Vagina (tissue), 2 donors: Measurements from ENCODE around the gene VWA2. TPM values are rescaled to one million over a fixed set of nuclear protein-coding genes. Genes with fewer than 3 reads are reported as not detected.
A peak's percentile ranks its signal among the peaks of the same experiment; 100 is the strongest.

Experiments
- DNase-seq, 2 donors: peaks; one replicate each; pipeline ENCODE4 v3.0.0-alpha.2; 2017; ENCODE audit errors: extremely low spot score in 2 of 2
- H3K27ac ChIP-seq: fragments of 200-600 bp; sonication (generic); one replicate; pipeline ENCODE4 v1.5.1; 2019
- H3K27me3 ChIP-seq: fragments of 200-600 bp; sonication (generic); one replicate; pipeline ENCODE4 v1.5.1; 2019
- H3K36me3 ChIP-seq, 2 donors: fragments of 200-600 bp; sonication (generic); one replicate each; pipeline ENCODE4 v1.5.1; 2017 to 2019
- H3K4me1 ChIP-seq: fragments of 200-600 bp; sonication (generic); one replicate; pipeline ENCODE4 v1.5.1; 2019
- H3K4me3 ChIP-seq, 2 donors: fragments of 200-600 bp; sonication (generic); 1 replicate in 1 of 2; 2 replicates in 1 of 2; pipeline ENCODE4 v1.5.1; 2016 to 2019
- H3K9me3 ChIP-seq: fragments of 200-600 bp; sonication (generic); one replicate; pipeline ENCODE4 v1.5.1; 2019
- POLR2A ChIP-seq, 2 donors: fragments of 450-650 bp; IDR thresholded peaks; one replicate each; pipeline ENCODE4 v1.6.1; 2017; ENCODE audit warnings: antibody characterized with exemption in 2 of 2, mild to moderate bottlenecking in 2 of 2, moderate library complexity in 2 of 2
- POLR2AphosphoS5 ChIP-seq, 2 donors: sonication (generic); formaldehyde crosslinking; IDR thresholded peaks; one replicate each; pipeline ENCODE4 v1.9.0; 2017; ENCODE audit warnings: antibody characterized with exemption in 2 of 2, mild to moderate bottlenecking in 2 of 2, low read depth in 1 of 2; ENCODE audit not compliant: insufficient read depth in 1 of 2
- intact Hi-C: fragments of 100-400 bp; cut with DNase I; formaldehyde crosslinking; loops from one replicate; pipeline ENCODE4 v1.15.1; 2023
- total RNA-seq: library from RNA; depleted of rRNA; stranded (reverse); fragments of >200 nt; gene quantifications from one replicate; pipeline ENCODE4 v1.2.3, GENCODE V29; 2016
- TF ChIP-seq, protein P1 (sequence below), 3 experiments: fragments of 450-650 bp in 2 of 3; fragments of 200-600 bp in 1 of 3; sonication (generic) in 1 of 3; IDR thresholded peaks; one replicate each; pipeline ENCODE4 v1.5.1; 2017 to 2019; ENCODE audit warnings: antibody characterized with exemption in 3 of 3, mild to moderate bottlenecking in 2 of 3, moderate library complexity in 2 of 3

VWA2 gene, protein sequence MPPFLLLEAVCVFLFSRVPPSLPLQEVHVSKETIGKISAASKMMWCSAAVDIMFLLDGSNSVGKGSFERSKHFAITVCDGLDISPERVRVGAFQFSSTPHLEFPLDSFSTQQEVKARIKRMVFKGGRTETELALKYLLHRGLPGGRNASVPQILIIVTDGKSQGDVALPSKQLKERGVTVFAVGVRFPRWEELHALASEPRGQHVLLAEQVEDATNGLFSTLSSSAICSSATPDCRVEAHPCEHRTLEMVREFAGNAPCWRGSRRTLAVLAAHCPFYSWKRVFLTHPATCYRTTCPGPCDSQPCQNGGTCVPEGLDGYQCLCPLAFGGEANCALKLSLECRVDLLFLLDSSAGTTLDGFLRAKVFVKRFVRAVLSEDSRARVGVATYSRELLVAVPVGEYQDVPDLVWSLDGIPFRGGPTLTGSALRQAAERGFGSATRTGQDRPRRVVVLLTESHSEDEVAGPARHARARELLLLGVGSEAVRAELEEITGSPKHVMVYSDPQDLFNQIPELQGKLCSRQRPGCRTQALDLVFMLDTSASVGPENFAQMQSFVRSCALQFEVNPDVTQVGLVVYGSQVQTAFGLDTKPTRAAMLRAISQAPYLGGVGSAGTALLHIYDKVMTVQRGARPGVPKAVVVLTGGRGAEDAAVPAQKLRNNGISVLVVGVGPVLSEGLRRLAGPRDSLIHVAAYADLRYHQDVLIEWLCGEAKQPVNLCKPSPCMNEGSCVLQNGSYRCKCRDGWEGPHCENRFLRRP
- 2.9 TPM for total RNA-seq

DNA sequence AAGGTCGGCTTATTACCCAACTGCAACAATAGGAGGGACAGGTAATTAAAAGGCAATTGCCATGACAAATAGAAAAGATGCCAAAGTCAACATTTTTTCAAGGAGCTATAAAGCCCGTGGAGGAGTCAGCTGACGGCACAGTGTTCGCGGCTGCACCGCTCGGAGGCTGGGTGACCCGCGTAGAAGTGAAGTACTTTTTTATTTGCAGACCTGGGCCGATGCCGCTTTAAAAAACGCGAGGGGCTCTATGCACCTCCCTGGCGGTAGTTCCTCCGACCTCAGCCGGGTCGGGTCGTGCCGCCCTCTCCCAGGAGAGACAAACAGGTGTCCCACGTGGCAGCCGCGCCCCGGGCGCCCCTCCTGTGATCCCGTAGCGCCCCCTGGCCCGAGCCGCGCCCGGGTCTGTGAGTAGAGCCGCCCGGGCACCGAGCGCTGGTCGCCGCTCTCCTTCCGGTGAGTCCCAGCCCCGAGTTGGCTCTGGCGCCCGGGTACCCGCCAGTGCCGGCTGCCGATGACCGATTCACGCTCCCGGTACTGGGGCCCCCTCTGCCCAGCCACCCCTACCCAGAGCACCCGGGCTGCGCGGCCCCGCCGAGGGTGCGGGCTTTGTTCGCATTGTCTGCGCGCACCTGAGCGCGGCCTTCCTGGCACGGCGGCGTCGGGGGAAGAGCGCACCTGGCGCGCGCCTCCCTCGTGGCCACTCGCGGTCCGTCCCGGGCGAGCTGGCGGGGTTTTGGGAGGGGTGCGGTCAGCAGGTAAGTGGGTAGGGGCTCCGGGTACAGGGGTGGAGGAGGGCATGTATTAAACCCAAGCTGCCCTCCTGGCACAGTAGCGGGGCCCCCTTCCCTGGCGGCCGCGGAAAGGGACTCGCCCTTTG, at the start of gene VWA2:
VWA2 (plus strand) TSS at position 138 of the 877 bp plus-strand sequence. CDS start 9,460 bp downstream, outside the sequence.
- Histone ChIP-seq H3K27ac (peak within 1 kb of the TSS; percentile 18), H3K4me3 (peak within 1 kb of the TSS; percentile 37 to 46), H3K27me3 (no peaks in the 10 kb centered on the region), H3K9me3 (no peaks in the 10 kb centered on the region), H3K4me1 (peaks cover 14% of the 10 kb centered on the region), H3K36me3 (no peaks in the 10 kb centered on the region)
- intact Hi-C loops = no loop called here
- DNase-seq = no peak
- TF ChIP-seq, protein P1, sequence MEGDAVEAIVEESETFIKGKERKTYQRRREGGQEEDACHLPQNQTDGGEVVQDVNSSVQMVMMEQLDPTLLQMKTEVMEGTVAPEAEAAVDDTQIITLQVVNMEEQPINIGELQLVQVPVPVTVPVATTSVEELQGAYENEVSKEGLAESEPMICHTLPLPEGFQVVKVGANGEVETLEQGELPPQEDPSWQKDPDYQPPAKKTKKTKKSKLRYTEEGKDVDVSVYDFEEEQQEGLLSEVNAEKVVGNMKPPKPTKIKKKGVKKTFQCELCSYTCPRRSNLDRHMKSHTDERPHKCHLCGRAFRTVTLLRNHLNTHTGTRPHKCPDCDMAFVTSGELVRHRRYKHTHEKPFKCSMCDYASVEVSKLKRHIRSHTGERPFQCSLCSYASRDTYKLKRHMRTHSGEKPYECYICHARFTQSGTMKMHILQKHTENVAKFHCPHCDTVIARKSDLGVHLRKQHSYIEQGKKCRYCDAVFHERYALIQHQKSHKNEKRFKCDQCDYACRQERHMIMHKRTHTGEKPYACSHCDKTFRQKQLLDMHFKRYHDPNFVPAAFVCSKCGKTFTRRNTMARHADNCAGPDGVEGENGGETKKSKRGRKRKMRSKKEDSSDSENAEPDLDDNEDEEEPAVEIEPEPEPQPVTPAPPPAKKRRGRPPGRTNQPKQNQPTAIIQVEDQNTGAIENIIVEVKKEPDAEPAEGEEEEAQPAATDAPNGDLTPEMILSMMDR (IDR thresholded peaks at IDR 0.05) = no peak
- TF ChIP-seq POLR2A (IDR thresholded peaks at IDR 0.05) (no peak), POLR2AphosphoS5 (IDR thresholded peaks at IDR 0.05; ENCODE audit: insufficient read depth in 1 of 2, low read depth in 1 of 2) (peak in 1 of 2 donors; percentile 18)

DNA sequence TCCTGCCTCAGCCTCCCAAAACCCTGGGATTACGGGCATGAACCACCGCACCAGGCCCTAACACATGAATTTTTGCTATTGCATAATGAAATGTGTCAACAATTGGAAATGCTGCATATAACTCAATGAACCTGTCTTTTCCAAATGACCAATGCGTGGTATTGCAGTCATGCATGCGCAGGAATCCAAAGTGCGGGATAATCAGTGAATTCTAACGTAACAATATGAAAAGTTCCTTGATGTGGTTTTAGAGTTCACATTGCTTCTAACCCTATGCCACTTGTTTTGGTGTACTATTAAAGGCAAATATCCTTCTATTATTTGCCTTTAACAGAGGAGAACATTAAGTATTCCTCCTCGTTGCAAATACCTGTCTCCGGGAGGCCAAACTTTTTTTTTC, 49.4 kb upstream of the VWA2 start:
- H3K4me3 ChIP-seq = no peak overlapping the region
- H3K27me3 ChIP-seq = no peaks in the 10 kb centered on the region
- DNase-seq = no peak
- no peaks in the 10 kb centered on the region for H3K9me3 ChIP-seq
- no peak overlapping the region for H3K27ac ChIP-seq
- TF ChIP-seq POLR2AphosphoS5 (IDR thresholded peaks at IDR 0.05; ENCODE audit: insufficient read depth in 1 of 2, low read depth in 1 of 2) = no peak
- TF ChIP-seq, protein P1 (IDR thresholded peaks at IDR 0.05) = no peak
- no peak for TF ChIP-seq POLR2A (IDR thresholded peaks at IDR 0.05)
- intact Hi-C loops = no loop called here
- no peaks in the 10 kb centered on the region for H3K4me1 ChIP-seq
- H3K36me3 ChIP-seq = no peaks in the 10 kb centered on the region

DNA sequence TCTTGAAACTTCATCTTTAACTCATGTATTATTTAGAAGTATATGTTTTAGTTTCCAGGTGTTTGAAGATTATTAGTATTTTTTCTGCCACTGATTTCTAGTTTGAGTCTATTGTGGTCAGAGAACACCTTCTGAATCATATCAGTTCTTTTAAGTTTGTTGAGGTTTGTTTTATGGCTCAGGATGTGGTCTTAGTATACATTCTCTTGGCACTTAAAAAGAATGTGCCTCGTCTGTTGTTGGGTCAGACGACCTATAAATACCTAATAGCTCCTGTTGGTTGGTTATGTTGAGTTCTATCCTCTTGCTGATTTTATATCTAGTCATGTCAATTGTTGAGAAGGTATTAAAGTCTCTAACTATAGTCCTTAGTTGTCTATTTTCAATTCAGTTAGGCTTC, 44.0 kb upstream of the VWA2 start:
- DNase-seq = no peak
- Histone ChIP-seq H3K27me3 (no peaks in the 10 kb centered on the region), H3K36me3 (no peaks in the 10 kb centered on the region), H3K4me1 (no peaks in the 10 kb centered on the region), H3K27ac (no peak overlapping the region), H3K4me3 (no peak overlapping the region), H3K9me3 (no peaks in the 10 kb centered on the region)
- TF ChIP-seq, protein P1 (IDR thresholded peaks at IDR 0.05) = no peak
- TF ChIP-seq POLR2AphosphoS5 (IDR thresholded peaks at IDR 0.05; ENCODE audit: insufficient read depth in 1 of 2, low read depth in 1 of 2) = no peak
- intact Hi-C loops = no loop called here

DNA sequence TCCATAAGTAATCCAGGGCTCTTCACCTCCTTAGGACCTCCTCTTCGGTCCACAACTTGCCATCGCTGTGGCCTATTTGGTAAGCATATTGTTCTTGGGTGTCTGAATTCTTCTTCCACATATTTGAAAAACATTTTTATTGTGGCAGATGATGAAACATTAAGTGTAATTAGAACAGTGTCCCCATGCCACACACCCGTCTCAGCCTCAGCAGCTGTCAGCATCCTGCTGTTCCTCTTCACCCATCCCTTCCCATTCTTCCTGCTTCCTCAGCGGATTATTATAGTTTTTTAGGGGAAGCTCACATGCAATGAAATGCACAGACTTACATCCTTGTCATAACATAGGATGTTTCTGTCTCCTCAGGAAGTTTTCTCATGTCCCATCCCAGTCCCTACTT, 39.8 kb upstream of the VWA2 start:
- H3K36me3 ChIP-seq = no peaks in the 10 kb centered on the region
- no peaks in the 10 kb centered on the region for H3K27me3 ChIP-seq
- TF ChIP-seq, protein P1 (IDR thresholded peaks at IDR 0.05) = no peak
- no peak for TF ChIP-seq POLR2AphosphoS5 (IDR thresholded peaks at IDR 0.05; ENCODE audit: insufficient read depth in 1 of 2, low read depth in 1 of 2)
- no peak for TF ChIP-seq POLR2A (IDR thresholded peaks at IDR 0.05)
- no peaks in the 10 kb centered on the region for H3K4me1 ChIP-seq
- H3K4me3 ChIP-seq = no peak overlapping the region
- H3K9me3 ChIP-seq = no peaks in the 10 kb centered on the region
- no peak overlapping the region for H3K27ac ChIP-seq
- DNase-seq = no peak
- intact Hi-C loops = no loop called here
